K562 (cell line): ENCODE results near the gene HBG1. TPM values are rescaled to one million over a fixed set of nuclear protein-coding genes. Genes with fewer than 3 reads are reported as not detected.
A peak's percentile ranks its signal among the peaks of the same experiment; 100 is the strongest.

Source experiments
- CBX2 ChIP-seq: fragments of 200-600 bp; sonication (generic); IDR thresholded peaks from one replicate; pipeline ENCODE4 v1.6.1; 2012; ENCODE audit warnings: mild to moderate bottlenecking, low read length, inconsistent platforms; ENCODE audit not compliant: insufficient read depth, poor library complexity, severe bottlenecking
- DPF2 ChIP-seq: fragments of 450-650 bp; IDR thresholded peaks from 2 replicates; pipeline ENCODE4 v1.6.1; 2016
- FOSL1 ChIP-seq: fragments of 200-800 bp; sonication (Bioruptor generic); conservative IDR thresholded peaks from 2 replicates; pipeline ENCODE4 v1.6.1; 2016; ENCODE audit warnings: missing genetic modification characterization, missing compliant biosample characterization
- NCOR1 ChIP-seq: fragments of 450-650 bp; IDR thresholded peaks from 2 replicates; pipeline ENCODE4 v1.6.1; 2016; ENCODE audit warnings: mild to moderate bottlenecking, moderate library complexity
- SMARCA5 ChIP-seq: fragments of 450-650 bp; IDR thresholded peaks from 2 replicates; pipeline ENCODE4 v1.6.1; 2016
- SRSF9 ChIP-seq: fragments of 200-400 bp; formaldehyde crosslinking; IDR thresholded peaks from 2 replicates; pipeline ENCODE4 v1.6.1; 2017; ENCODE audit warnings: low read depth, low read length, borderline replicate concordance
- TSC22D4 ChIP-seq: fragments of 450-650 bp; IDR thresholded peaks from 2 replicates; pipeline ENCODE4 v1.6.1; 2016; ENCODE audit warnings: missing genetic modification characterization, missing biosample characterization, control low read depth
- ZBTB7A ChIP-seq: IDR thresholded peaks from 2 replicates; pipeline ENCODE4 v1.6.1; 2011; ENCODE audit warnings: low read depth, mild to moderate bottlenecking, low read length, moderate library complexity, borderline replicate concordance; ENCODE audit not compliant: control insufficient read depth
- ZNF507 ChIP-seq: conservative IDR thresholded peaks from 2 replicates; pipeline ENCODE4 v1.6.1; 2017; ENCODE audit warnings: missing genetic modification characterization, missing compliant biosample characterization
- polyA plus RNA-seq, 8 experiments: library from polyadenylated mRNA; depleted of rRNA in 4 of 8; stranded (reverse) in 5 of 8; unstranded in 3 of 8; fragments of >200 nt; fragmentation: Nextera tagmentation in 2 of 8; fragmentation: Illumina TruSeq in 1 of 8; extraction: Ambion mirVana in 2 of 8; extraction: Trizol in 1 of 8; gene quantifications; 2 replicates each; pipeline versions ENCODE4 v1.2.1 to v1.2.3, GENCODE V29; 2011 to 2014; ENCODE audit warnings: inconsistent platforms in 1 of 8, missing spikeins in 1 of 8
- total RNA-seq, 7 experiments: library from RNA; depleted of rRNA in 6 of 7; stranded (reverse); fragments of >200 nt in 6 of 7; fragmentation: Illumina TruSeq in 2 of 7; extraction: Trizol in 2 of 7; gene quantifications; 2 replicates each; pipeline versions ENCODE4 v1.2.1 to v1.2.3, GENCODE V29; 2011 to 2021; ENCODE audit warnings: low replicate concordance in 1 of 7
- TF ChIP-seq, protein P1 (sequence below): sonication (generic); formaldehyde crosslinking; IDR thresholded peaks from 2 replicates; pipeline ENCODE4 v1.8.1; 2023; ENCODE audit warnings: mild to moderate bottlenecking, missing genetic modification reagents
- TF ChIP-seq, protein P2 (sequence below), 2 experiments: IDR thresholded peaks in 1 of 2; conservative IDR thresholded peaks in 1 of 2; 2 replicates each; pipeline ENCODE4 v1.6.1; 2016; ENCODE audit warnings: low read depth in 2 of 2, mild to moderate bottlenecking in 1 of 2, missing compliant biosample characterization in 1 of 2, missing genetic modification characterization in 1 of 2, moderate library complexity in 1 of 2
- TF ChIP-seq, protein P3 (sequence below): fragments of 450-650 bp; IDR thresholded peaks from 2 replicates; pipeline ENCODE4 v1.7.0; 2016; ENCODE audit warnings: borderline replicate concordance

The HBG1 gene
- total and polyA plus RNA-seq, 9 of the 15 experiments (the other 6 are each of a cell fraction or from before 2014, with no cell fraction given), result 1,066 to 16,338 (median 4,898) TPM

DNA sequence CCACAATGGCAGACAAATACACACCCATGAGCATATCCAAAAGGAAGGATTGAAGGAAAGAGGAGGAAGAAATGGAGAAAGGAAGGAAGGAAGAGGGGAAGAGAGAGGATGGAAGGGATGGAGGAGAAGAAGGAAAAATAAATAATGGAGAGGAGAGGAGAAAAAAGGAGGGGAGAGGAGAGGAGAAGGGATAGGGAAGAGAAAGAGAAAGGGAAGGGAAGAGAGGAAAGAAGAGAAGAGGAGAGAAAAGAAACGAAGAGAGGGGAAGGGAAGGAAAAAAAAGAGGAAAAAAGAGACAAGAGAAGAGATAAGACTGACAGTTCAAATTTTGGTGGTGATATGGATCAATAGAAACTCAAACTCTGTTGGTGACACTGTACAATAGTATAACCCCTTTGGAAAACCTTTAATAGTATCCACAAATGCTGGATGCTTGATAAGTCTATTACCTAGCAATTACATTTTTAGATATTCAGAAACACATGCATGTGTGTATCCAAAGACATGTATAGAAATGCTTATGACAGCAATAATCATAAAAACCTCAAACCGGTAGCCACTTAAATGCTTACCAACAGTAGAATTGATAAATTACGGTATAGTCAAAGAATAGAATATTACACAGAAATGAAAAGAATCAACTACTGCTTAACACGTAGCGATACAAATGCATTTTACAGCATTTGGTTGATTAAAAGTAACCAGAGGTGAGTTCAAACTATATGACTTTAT lies 14.1 kb downstream of the HBG1 start (continued):
- TF ChIP-seq, protein P1, sequence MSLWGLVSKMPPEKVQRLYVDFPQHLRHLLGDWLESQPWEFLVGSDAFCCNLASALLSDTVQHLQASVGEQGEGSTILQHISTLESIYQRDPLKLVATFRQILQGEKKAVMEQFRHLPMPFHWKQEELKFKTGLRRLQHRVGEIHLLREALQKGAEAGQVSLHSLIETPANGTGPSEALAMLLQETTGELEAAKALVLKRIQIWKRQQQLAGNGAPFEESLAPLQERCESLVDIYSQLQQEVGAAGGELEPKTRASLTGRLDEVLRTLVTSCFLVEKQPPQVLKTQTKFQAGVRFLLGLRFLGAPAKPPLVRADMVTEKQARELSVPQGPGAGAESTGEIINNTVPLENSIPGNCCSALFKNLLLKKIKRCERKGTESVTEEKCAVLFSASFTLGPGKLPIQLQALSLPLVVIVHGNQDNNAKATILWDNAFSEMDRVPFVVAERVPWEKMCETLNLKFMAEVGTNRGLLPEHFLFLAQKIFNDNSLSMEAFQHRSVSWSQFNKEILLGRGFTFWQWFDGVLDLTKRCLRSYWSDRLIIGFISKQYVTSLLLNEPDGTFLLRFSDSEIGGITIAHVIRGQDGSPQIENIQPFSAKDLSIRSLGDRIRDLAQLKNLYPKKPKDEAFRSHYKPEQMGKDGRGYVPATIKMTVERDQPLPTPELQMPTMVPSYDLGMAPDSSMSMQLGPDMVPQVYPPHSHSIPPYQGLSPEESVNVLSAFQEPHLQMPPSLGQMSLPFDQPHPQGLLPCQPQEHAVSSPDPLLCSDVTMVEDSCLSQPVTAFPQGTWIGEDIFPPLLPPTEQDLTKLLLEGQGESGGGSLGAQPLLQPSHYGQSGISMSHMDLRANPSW (CRISPR knock-in tag), result no peak
- TF ChIP-seq ZBTB7A (no peak), FOSL1 (tag) (no peak), TSC22D4 (tag) (no peak), ZNF507 (tag) (no peak), NCOR1 (peak; percentile 27; the same call in 1 of the 2 replicates), SMARCA5 (peak; percentile 82), CBX2 (no peak), DPF2 (peak; percentile 60), SRSF9 (no peak)
- TF ChIP-seq, protein P2, sequence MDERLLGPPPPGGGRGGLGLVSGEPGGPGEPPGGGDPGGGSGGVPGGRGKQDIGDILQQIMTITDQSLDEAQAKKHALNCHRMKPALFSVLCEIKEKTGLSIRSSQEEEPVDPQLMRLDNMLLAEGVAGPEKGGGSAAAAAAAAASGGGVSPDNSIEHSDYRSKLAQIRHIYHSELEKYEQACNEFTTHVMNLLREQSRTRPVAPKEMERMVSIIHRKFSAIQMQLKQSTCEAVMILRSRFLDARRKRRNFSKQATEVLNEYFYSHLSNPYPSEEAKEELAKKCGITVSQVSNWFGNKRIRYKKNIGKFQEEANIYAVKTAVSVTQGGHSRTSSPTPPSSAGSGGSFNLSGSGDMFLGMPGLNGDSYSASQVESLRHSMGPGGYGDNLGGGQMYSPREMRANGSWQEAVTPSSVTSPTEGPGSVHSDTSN (CRISPR knock-in tag; IDR thresholded peaks at IDR 0.05; ENCODE audit: low read depth), result no peak
- TF ChIP-seq, protein P2 (tag; conservative IDR thresholded peaks at IDR 0.05; ENCODE audit: low read depth), result no peak
- TF ChIP-seq, protein P3, sequence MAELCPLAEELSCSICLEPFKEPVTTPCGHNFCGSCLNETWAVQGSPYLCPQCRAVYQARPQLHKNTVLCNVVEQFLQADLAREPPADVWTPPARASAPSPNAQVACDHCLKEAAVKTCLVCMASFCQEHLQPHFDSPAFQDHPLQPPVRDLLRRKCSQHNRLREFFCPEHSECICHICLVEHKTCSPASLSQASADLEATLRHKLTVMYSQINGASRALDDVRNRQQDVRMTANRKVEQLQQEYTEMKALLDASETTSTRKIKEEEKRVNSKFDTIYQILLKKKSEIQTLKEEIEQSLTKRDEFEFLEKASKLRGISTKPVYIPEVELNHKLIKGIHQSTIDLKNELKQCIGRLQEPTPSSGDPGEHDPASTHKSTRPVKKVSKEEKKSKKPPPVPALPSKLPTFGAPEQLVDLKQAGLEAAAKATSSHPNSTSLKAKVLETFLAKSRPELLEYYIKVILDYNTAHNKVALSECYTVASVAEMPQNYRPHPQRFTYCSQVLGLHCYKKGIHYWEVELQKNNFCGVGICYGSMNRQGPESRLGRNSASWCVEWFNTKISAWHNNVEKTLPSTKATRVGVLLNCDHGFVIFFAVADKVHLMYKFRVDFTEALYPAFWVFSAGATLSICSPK, result 0 out of 2 replicates have a peak, but pooled peaks have one; percentile 91
